GF-D8 (cell line): ENCODE results near the gene ATF7.

Experiments used
- DNase-seq: peaks from one replicate; lab custom pipeline; 2025; lab: John Stamatoyannopoulos, UW

Gene ATF7

GRCh38 chr12:53500142-53500775, 125.9 kb downstream of the ATF7 start:
- peak; percentile 18 for DNase-seq

GRCh38 chr12:53499266-53500141, 126.7 kb downstream of the ATF7 start, which contains the start of gene MAP3K12:
Gene MAP3K12, minus strand, starts transcription at chr12:53499458. Its CDS starts 12,067 bp downstream, at chr12:53487391.
- no peak for DNase-seq

GRCh38 chr12:53498235-53498630, 127.9 kb downstream of the ATF7 start:
- DNase-seq: no peak

- DNase-seq: no peak
Measured at GRCh38 chr12:53497461-53497860, 128.7 kb downstream of the ATF7 start.

GRCh38 chr12:53496752-53497032, 129.5 kb downstream of the ATF7 start:
- DNase-seq: no peak

DNA sequence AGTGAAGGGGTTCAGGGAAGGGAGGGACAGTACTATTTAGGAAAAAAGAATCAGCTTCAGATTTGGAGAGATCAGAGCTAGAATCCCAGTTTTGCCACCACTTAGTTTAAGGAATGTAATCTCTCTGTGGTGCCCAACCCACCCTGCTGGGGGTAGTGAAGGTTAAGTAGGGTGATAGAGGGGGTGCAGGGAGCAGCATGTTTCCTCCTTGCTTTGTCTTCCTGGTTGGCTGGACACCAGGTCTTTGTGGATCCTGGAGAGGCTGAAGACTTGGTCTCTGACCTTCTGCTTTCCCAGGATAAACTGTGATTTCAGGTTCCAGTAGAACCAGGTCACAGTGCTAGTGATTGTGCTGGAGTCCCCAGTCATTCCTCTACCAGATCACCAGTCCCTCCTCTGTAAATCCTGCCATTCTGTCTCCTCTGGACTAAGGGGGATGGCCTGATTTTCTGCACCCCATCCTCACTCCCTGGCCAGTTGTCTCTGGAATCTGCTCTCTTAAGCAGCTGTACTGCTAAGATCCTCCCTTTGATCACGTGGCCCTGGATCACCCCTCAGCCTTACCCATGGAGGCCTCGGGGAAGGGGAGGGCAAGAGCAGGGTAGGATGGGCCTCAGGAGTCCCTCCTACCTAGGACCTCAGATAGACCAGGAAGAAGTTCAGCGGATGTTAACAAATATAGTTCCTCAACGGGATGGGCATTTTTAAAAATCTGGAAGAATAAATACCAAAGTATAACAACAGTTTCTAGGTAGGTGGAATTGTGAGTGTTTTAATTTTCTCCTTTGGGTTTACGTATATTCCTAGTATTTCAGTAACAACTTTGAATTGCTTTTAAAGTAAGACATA, 130.1 kb downstream of the ATF7 start:
- no peak for DNase-seq

- DNase-seq: no peak
Measured at GRCh38 chr12:53493610-53494391, 132.4 kb downstream of the ATF7 start.

- DNase-seq: peak; percentile 5
Measured at GRCh38 chr12:53492830-53493609, 133.2 kb downstream of the ATF7 start.

DNA sequence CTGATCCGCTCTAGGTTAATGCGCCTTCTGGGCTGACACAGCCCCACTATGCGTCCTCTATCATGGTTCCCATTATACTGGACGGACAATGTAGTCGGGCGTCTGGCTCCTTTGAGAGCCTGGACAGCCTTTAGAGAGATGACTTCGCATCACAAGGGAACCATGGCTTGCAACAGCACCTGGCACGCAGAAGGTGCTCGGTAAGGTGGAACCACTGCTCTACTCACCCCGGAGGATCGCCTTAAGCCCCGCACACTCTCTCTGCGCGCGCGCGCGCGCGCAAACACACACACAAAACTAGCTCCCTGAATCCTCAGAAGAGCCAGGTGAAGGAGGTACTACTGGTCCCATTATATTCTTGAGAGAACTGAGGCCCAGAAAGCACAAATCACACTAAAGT, 134.0 kb downstream of the ATF7 start:
- DNase-seq: no peak

DNA sequence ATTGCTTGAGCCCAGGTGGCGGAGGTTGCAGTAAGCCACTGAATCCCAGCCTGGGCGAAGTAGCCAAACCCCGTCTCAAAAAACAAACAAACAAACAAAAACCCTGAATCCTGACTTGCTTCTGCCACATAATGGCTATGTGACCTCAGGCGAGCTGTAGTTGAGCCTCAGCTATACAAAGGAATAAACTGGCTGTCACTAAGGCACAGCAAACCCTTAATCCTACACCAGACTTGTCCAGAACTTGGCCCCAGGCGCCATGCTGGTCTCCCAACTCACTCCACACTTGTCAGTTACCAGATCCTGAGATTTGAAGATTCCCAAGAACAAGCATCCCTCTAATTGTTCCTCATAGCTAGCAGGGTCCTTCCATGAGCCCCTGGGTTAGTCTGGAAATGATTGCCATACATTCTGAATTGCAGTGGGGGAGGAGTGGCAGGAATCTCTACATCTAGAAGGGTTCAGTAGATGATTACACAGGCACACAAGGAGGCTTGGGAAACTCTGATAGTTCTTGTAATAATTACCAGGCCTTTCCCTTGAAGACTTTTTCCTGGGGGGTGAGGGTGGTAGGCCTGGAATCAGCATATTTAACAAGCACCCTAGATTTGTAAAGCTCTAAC, 136.8 kb downstream of the ATF7 start:
- no peak for DNase-seq

DNA sequence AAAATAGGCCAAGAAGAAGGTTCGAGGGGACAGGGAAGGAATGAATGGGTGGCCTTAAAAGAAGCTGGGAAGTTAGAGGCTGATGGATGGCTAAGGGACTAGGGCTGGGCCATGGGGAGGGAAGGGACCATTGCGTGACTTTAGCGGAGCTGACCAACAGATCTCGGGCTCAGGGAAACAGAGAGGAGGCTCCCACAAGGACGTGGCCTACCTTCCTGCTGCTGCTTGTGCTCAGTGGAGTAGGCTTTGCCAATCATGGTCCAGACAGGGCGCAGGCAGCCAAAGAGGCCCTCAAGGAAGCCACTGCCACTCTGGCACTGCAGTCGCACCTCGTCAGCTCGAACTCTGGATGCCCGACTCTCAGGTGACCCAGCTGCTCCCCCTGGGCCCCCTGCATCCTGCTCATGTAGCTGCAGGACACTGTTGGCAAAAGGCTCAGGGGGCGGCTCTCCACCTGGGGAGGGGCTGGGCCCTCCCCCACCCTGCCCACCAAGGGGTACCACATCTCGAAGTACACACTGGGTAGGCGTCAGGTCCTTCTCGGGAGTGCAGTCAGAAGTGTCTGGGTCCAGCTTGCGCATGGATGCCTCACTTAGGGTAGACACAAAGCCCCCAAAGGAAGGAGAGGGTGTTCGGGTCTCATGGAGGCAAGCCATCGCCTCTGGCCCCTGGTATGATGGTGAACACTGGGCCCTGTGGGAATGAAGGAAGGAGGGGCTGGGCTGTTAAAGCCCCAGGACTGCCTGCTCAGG, 139.3 kb downstream of the ATF7 start:
- DNase-seq: no peak

- no peak for DNase-seq
Measured at GRCh38 chr12:53485955-53486735, 140.0 kb downstream of the ATF7 start.

DNA sequence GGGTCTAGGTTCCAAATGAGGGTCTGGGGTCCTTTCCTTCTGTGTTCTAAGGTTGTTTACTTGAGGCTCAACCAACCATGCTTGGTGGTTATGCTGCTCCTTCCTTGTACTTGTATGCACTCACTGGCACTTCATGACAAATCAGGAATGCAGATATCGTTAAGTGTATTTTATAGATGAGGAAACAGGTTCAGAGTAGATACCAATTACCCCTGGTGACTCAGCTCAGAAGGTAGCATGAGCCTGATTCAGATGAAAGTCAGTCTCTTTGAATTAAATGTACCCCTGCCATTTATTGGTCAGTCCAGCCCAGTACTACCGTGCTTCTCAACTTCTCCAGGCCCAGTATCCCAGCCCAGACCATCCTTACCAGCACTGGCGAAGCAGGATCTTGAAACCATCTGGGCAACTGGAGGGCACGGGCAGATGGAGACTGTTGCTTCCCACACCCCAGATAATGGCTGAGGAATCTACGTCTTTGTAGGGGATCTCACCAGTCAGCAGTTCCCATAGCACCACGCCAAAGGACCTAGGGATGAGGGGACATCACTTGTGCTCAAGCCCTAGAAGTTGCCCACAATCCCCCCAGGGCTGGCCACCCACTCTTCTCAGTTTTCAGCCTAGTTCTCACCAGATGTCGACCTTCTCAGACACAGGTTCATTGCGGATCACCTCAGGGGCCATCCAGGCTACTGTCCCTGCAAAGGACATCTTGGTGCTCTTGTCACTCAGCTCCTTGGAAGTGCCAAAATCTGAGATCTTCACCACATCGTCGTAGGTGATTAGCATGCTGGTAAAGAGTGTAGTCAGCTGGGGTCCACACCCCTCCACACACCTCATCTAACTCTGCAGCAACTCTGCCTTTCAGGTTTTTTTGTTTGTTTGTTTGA, 141.3 kb downstream of the ATF7 start:
- DNase-seq: no peak

GRCh38 chr12:53483979-53484377, 142.2 kb downstream of the ATF7 start:
- no peak for DNase-seq

DNA sequence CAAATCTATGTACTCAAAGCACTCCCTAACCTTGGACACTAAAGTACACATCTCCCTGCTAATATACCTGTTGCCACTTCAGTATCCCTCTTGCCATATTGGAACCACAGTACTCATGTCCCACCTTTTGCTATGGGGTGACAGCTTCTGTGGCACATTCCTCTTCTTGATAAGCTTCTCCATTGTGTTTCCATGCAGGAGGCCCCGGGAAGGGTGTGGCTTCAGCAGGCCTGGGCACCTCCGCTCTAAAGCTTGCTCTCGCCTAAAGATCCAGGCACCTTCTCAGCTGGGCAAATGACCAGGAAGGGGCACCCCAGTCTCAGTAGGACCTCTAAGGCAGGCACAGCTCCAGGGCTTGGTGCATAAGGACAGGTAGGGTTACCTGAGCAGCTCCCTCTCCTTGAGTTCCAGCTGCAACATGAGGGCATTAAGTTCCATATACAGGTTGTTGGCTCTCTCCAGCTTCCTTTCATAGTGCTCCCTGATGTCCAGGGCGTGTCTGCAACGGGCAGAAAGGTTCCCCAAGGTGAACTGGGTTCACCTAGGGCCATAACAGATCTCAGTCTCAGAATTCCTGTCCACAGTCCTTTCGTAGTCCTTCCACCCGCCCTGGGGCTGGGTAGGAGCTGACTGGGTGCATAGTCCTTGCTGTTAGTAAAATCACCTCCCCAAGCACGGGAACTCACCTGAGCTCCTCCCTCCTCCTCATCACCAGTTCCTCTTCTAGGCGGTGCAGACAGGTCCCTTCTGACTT, 142.8 kb downstream of the ATF7 start:
- DNase-seq: no peak

- no peak for DNase-seq
Measured at GRCh38 chr12:53482626-53483168, 143.5 kb downstream of the ATF7 start.
